ENCODE results near the gene CT45A8. TPM values are rescaled to one million over a fixed set of nuclear protein-coding genes. Genes with fewer than 3 reads are reported as not detected.
"Not testable (repeated sequence)": the region's sequence is repeated elsewhere in the genome, so short reads cannot be mapped to it uniquely, and the experiment has no call there.

Gene CT45A8
- total and polyA plus RNA-seq, 10 of the 15 experiments (the other 5 are each of a cell fraction or from before 2014, with no cell fraction given) = not detected

GRCh38 chrX:135871712-135872111 is 17.4 kb upstream of the CT45A8 start, which contains the start of gene CT45A9:
CT45A9 (minus strand) TSS chrX:135871812; CDS start chrX:135868061, 3,751 bp downstream.
- H3K4me1 ChIP-seq (ENCODE audit: control insufficient read depth, insufficient read depth, low read length); in situ Hi-C loops (cut with MboI); POLR2A ChIA-PET; H3K4me2 ChIP-seq (ENCODE audit: control insufficient read depth, insufficient read depth); CTCF ChIA-PET; H3K27ac ChIP-seq (ENCODE audit: control insufficient read depth, insufficient read depth); H3K36me3 ChIP-seq (ENCODE audit: control insufficient read depth in 2 of 2, insufficient read depth in 2 of 2, low read length in 1 of 2); H2AFZ ChIP-seq (ENCODE audit: control insufficient read depth, low read depth, low read length); intact Hi-C loops (cut with micrococcal nuclease; ENCODE audit: unreplicated experiment); H3K79me2 ChIP-seq (ENCODE audit: control insufficient read depth, insufficient read depth, low read length); ATAC-seq; H3K9me3 ChIP-seq (replicated peaks; ENCODE audit: control insufficient read depth, insufficient read depth, low read length); H3K9ac ChIP-seq (ENCODE audit: control insufficient read depth, insufficient read depth, low read length); BruUV-seq (replicated peaks); SMC1A ChIA-PET (ENCODE audit: uncharacterized antibody, unreplicated experiment); H4K20me1 ChIP-seq (ENCODE audit: control insufficient read depth, insufficient read depth); RAD21 ChIA-PET (ENCODE audit: unreplicated experiment); FAIRE-seq; H3K4me3 ChIP-seq; H3K27me3 ChIP-seq (replicated peaks in 1 of 2; ENCODE audit: control insufficient read depth in 2 of 2, insufficient read depth in 2 of 2, low read length in 1 of 2); DNase-seq (ENCODE audit: low read depth, low spot score): not testable (repeated sequence)
- no CpG with 5 or more reads among the region's 17 CpGs for WGBS (ENCODE audit: insufficient coverage, insufficient replicate concordance, low lambda C conversion rate, missing lambda C conversion rate)

GRCh38 chrX:135837180-135837579 is 17.2 kb downstream of the CT45A8 start, which contains the start of gene CT45A7:
CT45A7 (minus strand) TSS chrX:135837280; CDS start chrX:135833533, 3,747 bp downstream.
- ATAC-seq; H3K36me3 ChIP-seq (ENCODE audit: control insufficient read depth in 2 of 2, insufficient read depth in 2 of 2, low read length in 1 of 2); in situ Hi-C loops (cut with MboI); BruUV-seq (replicated peaks); intact Hi-C loops (cut with micrococcal nuclease; ENCODE audit: unreplicated experiment); SMC1A ChIA-PET (ENCODE audit: uncharacterized antibody, unreplicated experiment); H4K20me1 ChIP-seq (ENCODE audit: control insufficient read depth, insufficient read depth); DNase-seq (ENCODE audit: low read depth, low spot score); RAD21 ChIA-PET (ENCODE audit: unreplicated experiment); H3K9ac ChIP-seq (ENCODE audit: control insufficient read depth, insufficient read depth, low read length); H3K4me2 ChIP-seq (ENCODE audit: control insufficient read depth, insufficient read depth); H3K9me3 ChIP-seq (replicated peaks; ENCODE audit: control insufficient read depth, insufficient read depth, low read length); POLR2A ChIA-PET; H3K27me3 ChIP-seq (replicated peaks in 1 of 2; ENCODE audit: control insufficient read depth in 2 of 2, insufficient read depth in 2 of 2, low read length in 1 of 2); H3K4me1 ChIP-seq (ENCODE audit: control insufficient read depth, insufficient read depth, low read length); H3K4me3 ChIP-seq; H2AFZ ChIP-seq (ENCODE audit: control insufficient read depth, low read depth, low read length); H3K79me2 ChIP-seq (ENCODE audit: control insufficient read depth, insufficient read depth, low read length); CTCF ChIA-PET; H3K27ac ChIP-seq (ENCODE audit: control insufficient read depth, insufficient read depth); FAIRE-seq: not testable (repeated sequence)
- WGBS (ENCODE audit: insufficient coverage, insufficient replicate concordance, low lambda C conversion rate, missing lambda C conversion rate) = no CpG with 5 or more reads among the region's 17 CpGs

GRCh38 chrX:135819912-135820311 is 34.4 kb downstream of the CT45A8 start, which contains the start of gene CT45A2:
CT45A2 (minus strand) TSS chrX:135820012; CDS start chrX:135816265, 3,747 bp downstream.
- no CpG with 5 or more reads among the region's 17 CpGs for WGBS (ENCODE audit: insufficient coverage, insufficient replicate concordance, low lambda C conversion rate, missing lambda C conversion rate)
- H3K9ac ChIP-seq (ENCODE audit: control insufficient read depth, insufficient read depth, low read length); FAIRE-seq; H3K27ac ChIP-seq (ENCODE audit: control insufficient read depth, insufficient read depth); H3K4me1 ChIP-seq (ENCODE audit: control insufficient read depth, insufficient read depth, low read length); POLR2A ChIA-PET; in situ Hi-C loops (cut with MboI); H4K20me1 ChIP-seq (ENCODE audit: control insufficient read depth, insufficient read depth); H3K4me2 ChIP-seq (ENCODE audit: control insufficient read depth, insufficient read depth); CTCF ChIA-PET; SMC1A ChIA-PET (ENCODE audit: uncharacterized antibody, unreplicated experiment); intact Hi-C loops (cut with micrococcal nuclease; ENCODE audit: unreplicated experiment); ATAC-seq; H2AFZ ChIP-seq (ENCODE audit: control insufficient read depth, low read depth, low read length); H3K4me3 ChIP-seq; H3K36me3 ChIP-seq (ENCODE audit: control insufficient read depth in 2 of 2, insufficient read depth in 2 of 2, low read length in 1 of 2); H3K27me3 ChIP-seq (replicated peaks in 1 of 2; ENCODE audit: control insufficient read depth in 2 of 2, insufficient read depth in 2 of 2, low read length in 1 of 2); H3K79me2 ChIP-seq (ENCODE audit: control insufficient read depth, insufficient read depth, low read length); BruUV-seq (replicated peaks); RAD21 ChIA-PET (ENCODE audit: unreplicated experiment); H3K9me3 ChIP-seq (replicated peaks; ENCODE audit: control insufficient read depth, insufficient read depth, low read length); DNase-seq (ENCODE audit: low read depth, low spot score): not testable (repeated sequence)

- H3K27me3 ChIP-seq (replicated peaks in 1 of 2; ENCODE audit: control insufficient read depth in 2 of 2, insufficient read depth in 2 of 2, low read length in 1 of 2); H3K79me2 ChIP-seq (ENCODE audit: control insufficient read depth, insufficient read depth, low read length); DNase-seq (ENCODE audit: low read depth, low spot score); H3K4me2 ChIP-seq (ENCODE audit: control insufficient read depth, insufficient read depth); H2AFZ ChIP-seq (ENCODE audit: control insufficient read depth, low read depth, low read length); H3K9ac ChIP-seq (ENCODE audit: control insufficient read depth, insufficient read depth, low read length); H3K36me3 ChIP-seq (ENCODE audit: control insufficient read depth in 2 of 2, insufficient read depth in 2 of 2, low read length in 1 of 2); FAIRE-seq; intact Hi-C loops (cut with micrococcal nuclease; ENCODE audit: unreplicated experiment); H4K20me1 ChIP-seq (ENCODE audit: control insufficient read depth, insufficient read depth); in situ Hi-C loops (cut with MboI); H3K4me3 ChIP-seq; SMC1A ChIA-PET (ENCODE audit: uncharacterized antibody, unreplicated experiment); BruUV-seq (replicated peaks); H3K27ac ChIP-seq (ENCODE audit: control insufficient read depth, insufficient read depth); POLR2A ChIA-PET; RAD21 ChIA-PET (ENCODE audit: unreplicated experiment); H3K9me3 ChIP-seq (replicated peaks; ENCODE audit: control insufficient read depth, insufficient read depth, low read length); H3K4me1 ChIP-seq (ENCODE audit: control insufficient read depth, insufficient read depth, low read length); ATAC-seq; CTCF ChIA-PET: not testable (repeated sequence)
- WGBS (ENCODE audit: insufficient coverage, insufficient replicate concordance, low lambda C conversion rate, missing lambda C conversion rate) = no CpG with 5 or more reads among the region's 16 CpGs
These were observed 51.7 kb downstream of the CT45A8 start, which contains the start of gene CT45A6 for GRCh38 chrX:135802687-135803086. CT45A6 (minus strand) TSS chrX:135802787; CDS start chrX:135798993, 3,794 bp downstream.

Measured in GM12878 (cell line).